Hepatocyte (in vitro differentiated cells): ENCODE measurements around the gene WDR70.
"Not testable (repeated sequence)": the region's sequence is repeated elsewhere in the genome, so short reads cannot be mapped to it uniquely, and the experiment has no call there.

ENCODE experiments used
- EZH2 ChIP-seq: fragments of 200-600 bp; sonication (generic); IDR thresholded peaks from 2 replicates; pipeline ENCODE4 v1.6.1; 2016; ENCODE audit warnings: antibody characterized with exemption, mild to moderate bottlenecking, borderline replicate concordance
- EZH2phosphoT487 ChIP-seq: fragments of 200-600 bp; sonication (generic); IDR thresholded peaks from one replicate; pipeline ENCODE4 v1.6.1; 2018; ENCODE audit warnings: antibody characterized with exemption, mild to moderate bottlenecking, low read depth, moderate library complexity; ENCODE audit not compliant: unreplicated experiment, severe bottlenecking
- TF ChIP-seq, protein P1 (sequence below): fragments of 200-600 bp; sonication (generic); IDR thresholded peaks from 2 replicates; pipeline ENCODE4 v1.5.1; 2016; ENCODE audit warnings: antibody characterized with exemption, mild to moderate bottlenecking; ENCODE audit not compliant: poor library complexity

DNA sequence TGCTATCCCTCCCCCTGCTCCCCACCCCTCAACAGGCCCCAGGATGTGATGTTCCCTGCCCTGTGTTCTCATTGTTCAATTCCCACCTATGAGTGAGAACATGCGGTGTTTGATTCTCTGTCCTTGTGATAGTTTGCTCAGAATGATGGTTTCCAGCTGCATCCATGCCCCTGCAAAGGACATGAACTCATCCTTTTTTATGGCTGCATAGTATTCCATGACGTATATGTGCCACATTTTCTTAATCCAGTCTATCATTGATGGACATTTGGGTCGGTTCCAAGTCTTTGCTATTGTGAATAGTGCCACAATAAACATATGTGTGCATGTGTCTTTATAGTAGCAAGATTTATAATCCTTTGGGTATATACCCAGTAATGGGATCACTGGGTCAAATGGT lies 214.2 kb downstream of the WDR70 start:
- TF ChIP-seq, protein P1, sequence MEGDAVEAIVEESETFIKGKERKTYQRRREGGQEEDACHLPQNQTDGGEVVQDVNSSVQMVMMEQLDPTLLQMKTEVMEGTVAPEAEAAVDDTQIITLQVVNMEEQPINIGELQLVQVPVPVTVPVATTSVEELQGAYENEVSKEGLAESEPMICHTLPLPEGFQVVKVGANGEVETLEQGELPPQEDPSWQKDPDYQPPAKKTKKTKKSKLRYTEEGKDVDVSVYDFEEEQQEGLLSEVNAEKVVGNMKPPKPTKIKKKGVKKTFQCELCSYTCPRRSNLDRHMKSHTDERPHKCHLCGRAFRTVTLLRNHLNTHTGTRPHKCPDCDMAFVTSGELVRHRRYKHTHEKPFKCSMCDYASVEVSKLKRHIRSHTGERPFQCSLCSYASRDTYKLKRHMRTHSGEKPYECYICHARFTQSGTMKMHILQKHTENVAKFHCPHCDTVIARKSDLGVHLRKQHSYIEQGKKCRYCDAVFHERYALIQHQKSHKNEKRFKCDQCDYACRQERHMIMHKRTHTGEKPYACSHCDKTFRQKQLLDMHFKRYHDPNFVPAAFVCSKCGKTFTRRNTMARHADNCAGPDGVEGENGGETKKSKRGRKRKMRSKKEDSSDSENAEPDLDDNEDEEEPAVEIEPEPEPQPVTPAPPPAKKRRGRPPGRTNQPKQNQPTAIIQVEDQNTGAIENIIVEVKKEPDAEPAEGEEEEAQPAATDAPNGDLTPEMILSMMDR, result not testable (repeated sequence)
- TF ChIP-seq EZH2, EZH2phosphoT487: not testable (repeated sequence)
